Mesenchymal stem cell (in vitro differentiated cells and primary cell): ENCODE results near the gene ITGA8.
A peak's percentile ranks its signal among the peaks of the same experiment; 100 is the strongest.

Experiments used
- DNase-seq: peaks from one replicate; pipeline ENCODE4 v3.0.0-alpha.2; 2013
- H2AFZ ChIP-seq: one replicate; pipeline ENCODE4 v1.6.1; 2013; ENCODE audit warnings: low read depth, mild to moderate bottlenecking, control low read depth, inconsistent platforms, low read length, moderate library complexity
- H2AK5ac ChIP-seq: 2 replicates; pipeline ENCODE4 v1.6.1; 2013; ENCODE audit warnings: low read length, moderate library complexity, mild to moderate bottlenecking, inconsistent platforms; ENCODE audit not compliant: severe bottlenecking
- H2BK120ac ChIP-seq: one replicate; pipeline ENCODE4 v1.6.1; 2013; ENCODE audit warnings: low read depth, mild to moderate bottlenecking, inconsistent platforms, low read length, moderate library complexity
- H2BK12ac ChIP-seq, 2 experiments: one replicate each; pipeline ENCODE4 v1.6.1; 2013; ENCODE audit warnings: inconsistent platforms in 2 of 2, low read length in 2 of 2, mild to moderate bottlenecking in 2 of 2, moderate library complexity in 2 of 2, control low read depth in 1 of 2
- H2BK15ac ChIP-seq: one replicate; pipeline ENCODE4 v1.6.1; 2013; ENCODE audit warnings: mild to moderate bottlenecking, low read depth, inconsistent platforms; ENCODE audit not compliant: poor library complexity, severe bottlenecking
- H2BK5ac ChIP-seq: 2 replicates; pipeline ENCODE4 v1.6.1; 2013; ENCODE audit warnings: low read depth, mild to moderate bottlenecking, low read length, control low read depth, inconsistent platforms; ENCODE audit not compliant: poor library complexity, severe bottlenecking
- H3K14ac ChIP-seq, 2 experiments: one replicate each; pipeline ENCODE4 v1.6.1; 2013; ENCODE audit warnings: inconsistent platforms in 2 of 2, low read length in 2 of 2, control low read depth in 1 of 2, mild to moderate bottlenecking in 1 of 2, moderate library complexity in 1 of 2
- H3K18ac ChIP-seq, 2 experiments: one replicate each; pipeline ENCODE4 v1.6.1; 2013; ENCODE audit warnings: inconsistent platforms in 2 of 2, low read length in 2 of 2, control low read depth in 1 of 2, low read depth in 1 of 2, mild to moderate bottlenecking in 1 of 2
- H3K23ac ChIP-seq, 2 experiments: one replicate each; pipeline ENCODE4 v1.6.1; 2013; ENCODE audit warnings: inconsistent platforms in 2 of 2, low read length in 2 of 2, mild to moderate bottlenecking in 2 of 2, moderate library complexity in 2 of 2, control low read depth in 1 of 2
- H3K27ac ChIP-seq: 2 replicates; pipeline ENCODE4 v1.5.1; 2013; ENCODE audit warnings: mild to moderate bottlenecking, moderate library complexity, low read length, control low read depth, inconsistent platforms; ENCODE audit not compliant: poor library complexity, severe bottlenecking
- H3K27me3 ChIP-seq, 2 experiments: 2 replicates each; pipeline versions ENCODE4 v1.6.1 to v1.7.0; 2013; ENCODE audit warnings: low read length in 2 of 2, mild to moderate bottlenecking in 2 of 2, moderate library complexity in 2 of 2, control low read depth in 1 of 2, inconsistent platforms in 1 of 2; ENCODE audit not compliant: control insufficient read depth in 1 of 2, insufficient read depth in 1 of 2
- H3K36me3 ChIP-seq, 2 experiments: 2 replicates each; pipeline versions ENCODE4 v1.6.1 to v1.7.0; 2013; ENCODE audit warnings: low read length in 2 of 2, control low read depth in 1 of 2, inconsistent platforms in 1 of 2, low read depth in 1 of 2, mild to moderate bottlenecking in 1 of 2; ENCODE audit not compliant: insufficient read depth in 2 of 2, control insufficient read depth in 1 of 2
- H3K4ac ChIP-seq, 2 experiments: one replicate each; pipeline ENCODE4 v1.6.1; 2013; ENCODE audit warnings: inconsistent platforms in 2 of 2, low read length in 2 of 2, mild to moderate bottlenecking in 2 of 2, moderate library complexity in 2 of 2, control low read depth in 1 of 2, low read depth in 1 of 2
- H3K4me1 ChIP-seq: 2 replicates; pipeline ENCODE4 v1.6.1; 2013; ENCODE audit warnings: low read depth, low read length, control low read depth; ENCODE audit not compliant: control insufficient read depth, insufficient read depth
- H3K4me2 ChIP-seq: 2 replicates; pipeline ENCODE4 v1.6.1; 2013; ENCODE audit warnings: low read length, mild to moderate bottlenecking, inconsistent platforms; ENCODE audit not compliant: poor library complexity, severe bottlenecking
- H3K4me3 ChIP-seq, 2 experiments: 2 replicates each; pipeline versions ENCODE4 v1.5.1 to v1.7.0; 2013; ENCODE audit warnings: low read length in 2 of 2, mild to moderate bottlenecking in 2 of 2, control low read depth in 1 of 2, low read depth in 1 of 2; ENCODE audit not compliant: insufficient read depth in 1 of 2
- H3K79me1 ChIP-seq: replicated peaks from 2 replicates; pipeline ENCODE4 v1.6.1; 2013; ENCODE audit warnings: mild to moderate bottlenecking, control low read depth, low read length, inconsistent platforms; ENCODE audit not compliant: poor library complexity, severe bottlenecking
- H3K9ac ChIP-seq: 2 replicates; pipeline ENCODE4 v1.7.0; 2013; ENCODE audit warnings: mild to moderate bottlenecking, low read length, moderate library complexity
- H3K9me3 ChIP-seq: 2 replicates; pipeline ENCODE4 v1.7.0; 2013; ENCODE audit warnings: mild to moderate bottlenecking, low read length; ENCODE audit not compliant: control insufficient read depth
- H4K8ac ChIP-seq: one replicate; pipeline ENCODE4 v1.6.1; 2013; ENCODE audit warnings: inconsistent platforms, mild to moderate bottlenecking, low read length, moderate library complexity
- H4K91ac ChIP-seq: one replicate; pipeline ENCODE4 v1.6.1; 2013; ENCODE audit warnings: mild to moderate bottlenecking, low read length, inconsistent platforms
- WGBS: methylation state at CpG from one replicate; pipeline ENCODE4 v1.1.7; 2013; ENCODE audit warnings: mixed read lengths; 5-methylcytosine and 5-hydroxymethylcytosine counted together

Gene ITGA8

GRCh38 chr10:15563246-15563645 is 156.5 kb downstream of the ITGA8 start:
- H2BK5ac ChIP-seq = no peak overlapping the region
- H3K79me1 ChIP-seq = no peaks in the 10 kb centered on the region
- no peaks in the 10 kb centered on the region for H3K27me3 ChIP-seq
- H3K18ac ChIP-seq = no peak overlapping the region
- no peak overlapping the region for H3K4ac ChIP-seq
- H2AFZ ChIP-seq = no peak overlapping the region
- no peak overlapping the region for H3K27ac ChIP-seq
- H3K4me3 ChIP-seq = no peak overlapping the region
- no peak overlapping the region for H2BK120ac ChIP-seq
- H3K36me3 ChIP-seq = no peaks in the 10 kb centered on the region
- 100% methylated on average over 1 of the region's 1 CpG for WGBS
- no peak overlapping the region for H3K4me2 ChIP-seq
- peak overlapping the region in 1 of 2 experiments; percentile 52 for H2BK12ac ChIP-seq
- H3K9ac ChIP-seq = no peak overlapping the region
- H3K4me1 ChIP-seq = no peaks in the 10 kb centered on the region
- no peak overlapping the region for H2AK5ac ChIP-seq
- H4K8ac ChIP-seq = no peak overlapping the region
- no peak for DNase-seq
- no peak overlapping the region for H4K91ac ChIP-seq
- no peak overlapping the region for H2BK15ac ChIP-seq
- no peak overlapping the region for H3K14ac ChIP-seq
- H3K23ac ChIP-seq = no peak overlapping the region
- no peaks in the 10 kb centered on the region for H3K9me3 ChIP-seq

DNA sequence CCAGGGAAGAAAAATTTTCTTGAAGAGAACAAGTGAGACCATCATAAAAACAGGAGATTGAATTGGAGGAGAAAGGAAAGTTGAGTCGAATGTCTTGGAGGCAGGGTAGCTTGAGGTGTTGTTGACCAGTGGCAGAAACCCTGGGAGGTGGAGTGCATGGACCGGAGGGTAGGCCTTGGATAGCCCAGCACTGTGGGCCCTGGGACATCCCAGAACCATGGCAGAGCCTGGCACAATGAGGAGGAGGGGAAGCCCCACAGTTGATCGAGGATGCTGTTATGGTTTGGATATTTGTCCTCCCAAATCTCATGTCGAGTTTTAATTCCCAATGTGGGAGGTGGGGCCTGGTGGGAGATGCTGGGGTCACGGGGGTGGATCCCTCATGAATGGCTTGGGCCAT is 157.1 kb downstream of the ITGA8 start:
- H3K36me3 ChIP-seq = no peaks in the 10 kb centered on the region
- H3K27me3 ChIP-seq = no peaks in the 10 kb centered on the region
- H4K8ac ChIP-seq = no peak overlapping the region
- H3K4me3 ChIP-seq = no peak overlapping the region
- H2BK5ac ChIP-seq = no peak overlapping the region
- no peak for DNase-seq
- H3K9ac ChIP-seq = no peak overlapping the region
- H2BK120ac ChIP-seq = no peak overlapping the region
- H3K9me3 ChIP-seq = no peaks in the 10 kb centered on the region
- H2BK15ac ChIP-seq = no peak overlapping the region
- peak overlapping the region in 1 of 2 experiments; percentile 55 for H3K14ac ChIP-seq
- no peak overlapping the region for H3K27ac ChIP-seq
- 97% methylated on average over 5 of the region's 5 CpGs for WGBS
- H3K79me1 ChIP-seq = no peaks in the 10 kb centered on the region
- H2AFZ ChIP-seq = no peak overlapping the region
- H3K4me1 ChIP-seq = no peaks in the 10 kb centered on the region
- H4K91ac ChIP-seq = peak overlapping the region; percentile 20
- peak overlapping the region in 1 of 2 experiments; percentile 82 for H3K4ac ChIP-seq
- no peak overlapping the region for H3K23ac ChIP-seq
- H2AK5ac ChIP-seq = no peak overlapping the region
- peak overlapping the region in 1 of 2 experiments; percentile 83 for H2BK12ac ChIP-seq
- H3K18ac ChIP-seq = peak overlapping the region in 1 of 2 experiments; percentile 34
- no peak overlapping the region for H3K4me2 ChIP-seq

DNA sequence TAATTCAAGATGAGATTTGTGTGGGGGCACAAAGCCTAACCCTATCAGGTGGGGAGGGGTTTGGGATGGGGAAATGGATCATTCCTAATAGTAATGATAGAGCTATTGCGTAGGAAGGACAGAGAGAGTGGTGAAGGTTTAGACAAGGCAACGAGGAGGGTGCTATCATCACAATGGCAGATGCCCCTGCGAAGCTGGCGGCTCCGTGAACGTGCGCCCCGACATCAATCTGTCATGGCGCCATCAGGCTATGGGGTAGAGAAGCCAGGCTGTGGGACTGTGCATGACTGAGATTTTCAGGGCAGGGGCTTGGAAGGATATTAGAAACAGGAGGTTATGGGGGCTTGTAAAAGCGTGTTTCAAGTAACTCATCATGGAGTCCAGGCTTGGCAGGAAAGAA is 157.6 kb downstream of the ITGA8 start:
- Histone ChIP-seq H3K27me3 (no peaks in the 10 kb centered on the region), H2BK12ac (peak overlapping the region in 1 of 2 experiments; percentile 65), H3K9me3 (no peaks in the 10 kb centered on the region), H4K91ac (no peak overlapping the region), H2AK5ac (no peak overlapping the region), H4K8ac (no peak overlapping the region), H3K23ac (no peak overlapping the region), H3K14ac (peak overlapping the region in 1 of 2 experiments; percentile 18), H3K4ac (no peak overlapping the region), H3K79me1 (no peaks in the 10 kb centered on the region), H3K18ac (peak overlapping the region in 1 of 2 experiments; percentile 5), H3K9ac (no peak overlapping the region), H3K36me3 (no peaks in the 10 kb centered on the region), H2BK5ac (no peak overlapping the region), H3K4me1 (no peaks in the 10 kb centered on the region), H3K4me3 (no peak overlapping the region), H3K27ac (no peak overlapping the region), H3K4me2 (no peak overlapping the region), H2BK120ac (no peak overlapping the region), H2BK15ac (no peak overlapping the region), H2AFZ (no peak overlapping the region)
- WGBS = 92% methylated on average over 10 of the region's 10 CpGs
- DNase-seq = no peak

DNA sequence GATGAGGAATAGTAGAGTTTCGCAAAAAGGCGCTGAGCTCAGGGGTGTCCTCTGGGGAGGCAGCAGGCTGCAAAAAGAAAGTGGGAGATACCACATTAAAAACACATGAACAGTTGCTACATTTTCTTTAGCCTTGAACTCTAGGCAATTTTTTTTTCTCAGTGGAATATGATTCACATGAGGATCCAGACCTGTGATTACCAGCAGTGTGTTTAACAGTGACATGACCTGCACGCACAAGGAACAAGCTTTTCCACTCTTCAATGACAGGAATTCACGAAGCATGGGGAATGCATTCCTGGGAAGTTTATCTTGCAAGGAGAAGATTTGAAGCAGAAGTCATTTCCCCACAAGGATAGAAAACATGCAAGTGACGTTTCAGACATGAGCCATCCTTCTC is 161.6 kb downstream of the ITGA8 start:
- H2BK12ac ChIP-seq = peak overlapping the region in 1 of 2 experiments; percentile 31
- H3K27ac ChIP-seq = no peak overlapping the region
- H4K91ac ChIP-seq = no peak overlapping the region
- H3K4me2 ChIP-seq = no peak overlapping the region
- H3K14ac ChIP-seq = no peak overlapping the region
- H3K36me3 ChIP-seq = no peaks in the 10 kb centered on the region
- DNase-seq = peak; percentile 89
- no peaks in the 10 kb centered on the region for H3K27me3 ChIP-seq
- no peak overlapping the region for H2AFZ ChIP-seq
- no peak overlapping the region for H3K18ac ChIP-seq
- H3K23ac ChIP-seq = no peak overlapping the region
- H3K4me1 ChIP-seq = no peaks in the 10 kb centered on the region
- no peaks in the 10 kb centered on the region for H3K9me3 ChIP-seq
- peak overlapping the region; percentile 38 for H3K9ac ChIP-seq
- WGBS = 13% methylated on average over 2 of the region's 5 CpGs
- no peak overlapping the region for H2BK5ac ChIP-seq
- H4K8ac ChIP-seq = no peak overlapping the region
- peak overlapping the region in 1 of 2 experiments; percentile 51 for H3K4me3 ChIP-seq
- H2AK5ac ChIP-seq = no peak overlapping the region
- no peak overlapping the region for H2BK120ac ChIP-seq
- no peak overlapping the region for H3K4ac ChIP-seq
- H3K79me1 ChIP-seq = no peaks in the 10 kb centered on the region
- H2BK15ac ChIP-seq = no peak overlapping the region
